GM23338 (cell line): Measurements from ENCODE around the gene BAD. TPM values are rescaled to one million over a fixed set of nuclear protein-coding genes. Genes with fewer than 3 reads are reported as not detected.

Experiments
- ATAC-seq: fragments of 200-7000 bp; cut with Tn5 transposase; 3 replicates; pipeline ENCODE4 v1.9.1; 2020
- DNase-seq: peaks from one replicate; pipeline ENCODE4 v3.0.0-alpha.2; 2015; ENCODE audit warnings: low spot score
- H2AFZ ChIP-seq: fragments of 200-600 bp; sonication (generic); 2 replicates; pipeline ENCODE4 v1.8.0; 2016; ENCODE audit warnings: antibody characterized with exemption, mild to moderate bottlenecking, moderate library complexity
- H3F3A ChIP-seq: fragments of 200-600 bp; sonication (generic); replicated peaks from 2 replicates; pipeline ENCODE4 v1.8.0; 2017; ENCODE audit warnings: antibody characterized with exemption, mixed run types, low read depth
- H3K27ac ChIP-seq: fragments of 200-600 bp; sonication (generic); 2 replicates; pipeline ENCODE4 v1.6.1; 2016; ENCODE audit warnings: low read depth
- H3K27me3 ChIP-seq: fragments of 200-600 bp; sonication (generic); 2 replicates; pipeline ENCODE4 v1.8.0; 2016; ENCODE audit warnings: mild to moderate bottlenecking, mixed run types, moderate library complexity; ENCODE audit not compliant: insufficient read depth
- H3K36me3 ChIP-seq: fragments of 200-600 bp; sonication (generic); 2 replicates; pipeline ENCODE4 v1.8.0; 2016; ENCODE audit warnings: mild to moderate bottlenecking; ENCODE audit not compliant: insufficient read depth
- H3K4me1 ChIP-seq: fragments of 200-600 bp; sonication (generic); 2 replicates; pipeline ENCODE4 v1.8.0; 2016; ENCODE audit warnings: mild to moderate bottlenecking, moderate library complexity; ENCODE audit not compliant: insufficient read depth
- H3K4me2 ChIP-seq: fragments of 200-600 bp; sonication (generic); 2 replicates; pipeline ENCODE4 v1.7.1; 2017; ENCODE audit warnings: mixed run types
- H3K4me3 ChIP-seq: fragments of 200-600 bp; sonication (generic); 2 replicates; pipeline ENCODE4 v1.6.1; 2016; ENCODE audit warnings: mixed run types
- H3K79me2 ChIP-seq: fragments of 200-600 bp; sonication (generic); replicated peaks from 2 replicates; pipeline ENCODE4 v1.8.0; 2017; ENCODE audit warnings: mild to moderate bottlenecking; ENCODE audit not compliant: insufficient read depth
- H3K9me2 ChIP-seq: fragments of 200-600 bp; sonication (generic); 2 replicates; pipeline ENCODE4 v1.8.0; 2017; ENCODE audit not compliant: insufficient read depth
- H4K20me1 ChIP-seq: fragments of 200-600 bp; sonication (generic); replicated peaks from 2 replicates; pipeline ENCODE4 v1.8.0; 2017; ENCODE audit warnings: mild to moderate bottlenecking; ENCODE audit not compliant: insufficient read depth
- H3K27ac Mint-ChIP-seq: 2 replicates; pipeline ENCODE4 v1.8.0; 2020; ENCODE audit warnings: inconsistent platforms, mild to moderate bottlenecking, moderate library complexity, mixed read lengths
- H3K27me3 Mint-ChIP-seq: 3 replicates; pipeline ENCODE4 v1.8.0; 2022; ENCODE audit warnings: low read depth, mild to moderate bottlenecking, moderate library complexity, mixed read lengths, inconsistent platforms; ENCODE audit not compliant: insufficient read depth, poor library complexity
- H3K36me3 Mint-ChIP-seq: 3 replicates; pipeline ENCODE4 v1.8.0; 2021; ENCODE audit warnings: low read depth, mild to moderate bottlenecking, inconsistent platforms, moderate library complexity, mixed read lengths
- H3K4me1 Mint-ChIP-seq: 3 replicates; pipeline ENCODE4 v1.8.0; 2020; ENCODE audit warnings: mild to moderate bottlenecking, inconsistent platforms, mixed read lengths
- H3K4me3 Mint-ChIP-seq: 3 replicates; pipeline ENCODE4 v1.8.0; 2021; ENCODE audit warnings: moderate library complexity, mild to moderate bottlenecking, inconsistent platforms, mixed read lengths
- H3K9me3 Mint-ChIP-seq: 3 replicates; pipeline ENCODE4 v1.8.0; 2020; ENCODE audit warnings: moderate library complexity, mild to moderate bottlenecking, inconsistent platforms, mixed read lengths
- CREB1 ChIP-seq: fragments of 250-450 bp; sonication (Bioruptor Pico); IDR thresholded peaks from 2 replicates; pipeline ENCODE4 v1.5.0; 2020; ENCODE audit warnings: low read depth, mild to moderate bottlenecking, moderate library complexity
- JUNB ChIP-seq: IDR thresholded peaks from one replicate; pipeline ENCODE4 v1.6.1; 2016; ENCODE audit warnings: antibody characterized with exemption; ENCODE audit not compliant: unreplicated experiment
- NANOG ChIP-seq: IDR thresholded peaks from 2 replicates; pipeline ENCODE4 v1.6.1; 2016; ENCODE audit warnings: antibody characterized with exemption, borderline replicate concordance
- POLR2AphosphoS5 ChIP-seq: IDR thresholded peaks from 2 replicates; pipeline ENCODE4 v1.6.1; 2016; ENCODE audit warnings: antibody characterized with exemption, low read depth
- STAT1 ChIP-seq: IDR thresholded peaks from one replicate; pipeline ENCODE4 v1.6.1; 2016; ENCODE audit warnings: antibody characterized with exemption; ENCODE audit not compliant: unreplicated experiment
- ZNF331 ChIP-seq: fragments of 250-450 bp; sonication (Bioruptor Pico); IDR thresholded peaks from 2 replicates; pipeline ENCODE4 v1.5.0; 2020; ENCODE audit warnings: low read depth, mild to moderate bottlenecking, moderate library complexity
- polyA plus RNA-seq: library from polyadenylated mRNA; unstranded; fragments of >200 nt; fragmentation: Nextera tagmentation; extraction: Ambion mirVana; gene quantifications from 2 replicates; pipeline ENCODE4 v1.2.1, GENCODE V29; 2016
- total RNA-seq: library from RNA; depleted of rRNA; stranded (reverse); fragments of >200 nt; shearing (Covaris generic); gene quantifications from 2 replicates; pipeline ENCODE4 v1.2.3, GENCODE V29; 2014
- TF ChIP-seq, protein P1 (sequence below): IDR thresholded peaks from 2 replicates; pipeline ENCODE4 v1.6.1; 2016; ENCODE audit warnings: antibody characterized with exemption
- TF ChIP-seq, protein P2 (sequence below): IDR thresholded peaks from one replicate; pipeline ENCODE4 v1.6.1; 2018; ENCODE audit warnings: antibody characterized with exemption; ENCODE audit not compliant: unreplicated experiment

Gene BAD
- total and polyA plus RNA-seq, 2 experiments from 2014 or later, result 46.3 to 46.4 TPM

DNA sequence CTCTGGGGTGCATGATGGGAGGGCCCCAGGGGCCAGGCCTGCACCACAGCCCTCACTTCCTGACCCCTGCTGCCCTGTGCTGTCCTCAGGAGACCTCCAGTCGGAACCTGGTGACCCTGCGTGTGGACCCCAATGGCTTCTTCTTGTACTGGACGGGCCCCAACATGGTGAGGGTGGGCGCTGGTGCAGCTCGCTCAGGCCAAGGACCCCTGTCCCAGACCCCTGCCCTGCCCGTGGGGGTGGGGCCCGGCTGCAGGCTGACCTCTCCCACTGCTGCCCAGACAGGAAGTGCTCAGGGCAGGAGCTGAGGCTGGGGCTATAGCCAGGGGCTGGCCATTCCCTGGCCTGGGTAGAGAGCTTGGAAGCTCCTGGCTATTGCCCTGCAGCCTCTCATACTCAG lies 30.1 kb downstream of the BAD start:
- 0 out of 2 replicates have a peak, but pooled peaks cover 5% of the 10 kb centered on the region for H3K36me3 ChIP-seq
- Mint-ChIP-seq H3K36me3 (peaks cover 29% of the 10 kb centered on the region), H3K9me3 (no peaks in the 10 kb centered on the region), H3K27me3 (peaks cover 18% of the 10 kb centered on the region), H3K27ac (no peak overlapping the region), H3K4me1 (peaks cover 22% of the 10 kb centered on the region), H3K4me3 (no peak overlapping the region)
- H3K79me2 ChIP-seq, result peaks cover 19% of the 10 kb centered on the region
- no peak for ATAC-seq
- H3K9me2 ChIP-seq, result no peaks in the 10 kb centered on the region
- peaks cover 15% of the 10 kb centered on the region for H3K4me1 ChIP-seq
- H3F3A ChIP-seq, result peaks cover 14% of the 10 kb centered on the region
- no peak overlapping the region for H2AFZ ChIP-seq
- H4K20me1 ChIP-seq, result no peaks in the 10 kb centered on the region; the same call in none of the 2 replicates
- H3K4me2 ChIP-seq, result no peak overlapping the region
- no peak overlapping the region for H3K27ac ChIP-seq
- H3K4me3 ChIP-seq, result no peak overlapping the region
- no peak for TF ChIP-seq CREB1 (CRISPR knock-in tag)
- no peak for DNase-seq
- H3K27me3 ChIP-seq, result no peaks in the 10 kb centered on the region

DNA sequence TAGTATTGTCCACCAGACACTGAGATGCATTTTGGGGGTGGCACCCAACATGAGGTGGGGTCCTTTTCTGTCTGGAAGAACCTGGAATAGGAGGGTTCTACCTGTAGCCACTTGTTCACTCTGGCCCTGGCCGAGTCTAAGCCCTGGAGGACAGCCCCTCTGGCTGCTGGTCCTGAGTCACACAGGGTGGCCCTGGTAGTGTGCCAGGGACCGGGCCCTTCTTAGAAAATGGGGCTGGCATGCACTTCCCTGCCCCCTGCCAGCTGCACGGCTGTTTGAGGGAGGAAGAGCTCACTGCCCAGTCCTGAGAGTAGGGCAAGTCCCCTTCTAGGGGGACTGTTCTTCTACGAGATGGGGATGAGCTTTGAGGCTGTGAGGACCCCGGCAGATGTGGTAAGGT lies 31.0 kb downstream of the BAD start:
- peak overlapping the region; percentile 59; the same call in 1 of the 2 replicates for H3K27ac ChIP-seq
- Mint-ChIP-seq H3K9me3 (no peaks in the 10 kb centered on the region), H3K36me3 (peaks cover 24% of the 10 kb centered on the region), H3K4me3 (peak overlapping the region; percentile 92), H3K4me1 (peaks cover 31% of the 10 kb centered on the region), H3K27me3 (peaks cover 26% of the 10 kb centered on the region), H3K27ac (peak overlapping the region; percentile 18; the same call in 1 of the 2 replicates)
- no peak overlapping the region for H2AFZ ChIP-seq
- H3K4me3 ChIP-seq, result peak overlapping the region; percentile 94; the same call in 1 of the 2 replicates
- H3K4me1 ChIP-seq, result peaks cover 24% of the 10 kb centered on the region
- TF ChIP-seq CREB1 (CRISPR knock-in tag) (no peak), JUNB (no peak), ZNF331 (CRISPR knock-in tag) (no peak), STAT1 (no peak), NANOG (no peak), POLR2AphosphoS5 (no peak)
- TF ChIP-seq, protein P1, sequence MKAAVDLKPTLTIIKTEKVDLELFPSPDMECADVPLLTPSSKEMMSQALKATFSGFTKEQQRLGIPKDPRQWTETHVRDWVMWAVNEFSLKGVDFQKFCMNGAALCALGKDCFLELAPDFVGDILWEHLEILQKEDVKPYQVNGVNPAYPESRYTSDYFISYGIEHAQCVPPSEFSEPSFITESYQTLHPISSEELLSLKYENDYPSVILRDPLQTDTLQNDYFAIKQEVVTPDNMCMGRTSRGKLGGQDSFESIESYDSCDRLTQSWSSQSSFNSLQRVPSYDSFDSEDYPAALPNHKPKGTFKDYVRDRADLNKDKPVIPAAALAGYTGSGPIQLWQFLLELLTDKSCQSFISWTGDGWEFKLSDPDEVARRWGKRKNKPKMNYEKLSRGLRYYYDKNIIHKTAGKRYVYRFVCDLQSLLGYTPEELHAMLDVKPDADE, result no peak
- TF ChIP-seq, protein P2, sequence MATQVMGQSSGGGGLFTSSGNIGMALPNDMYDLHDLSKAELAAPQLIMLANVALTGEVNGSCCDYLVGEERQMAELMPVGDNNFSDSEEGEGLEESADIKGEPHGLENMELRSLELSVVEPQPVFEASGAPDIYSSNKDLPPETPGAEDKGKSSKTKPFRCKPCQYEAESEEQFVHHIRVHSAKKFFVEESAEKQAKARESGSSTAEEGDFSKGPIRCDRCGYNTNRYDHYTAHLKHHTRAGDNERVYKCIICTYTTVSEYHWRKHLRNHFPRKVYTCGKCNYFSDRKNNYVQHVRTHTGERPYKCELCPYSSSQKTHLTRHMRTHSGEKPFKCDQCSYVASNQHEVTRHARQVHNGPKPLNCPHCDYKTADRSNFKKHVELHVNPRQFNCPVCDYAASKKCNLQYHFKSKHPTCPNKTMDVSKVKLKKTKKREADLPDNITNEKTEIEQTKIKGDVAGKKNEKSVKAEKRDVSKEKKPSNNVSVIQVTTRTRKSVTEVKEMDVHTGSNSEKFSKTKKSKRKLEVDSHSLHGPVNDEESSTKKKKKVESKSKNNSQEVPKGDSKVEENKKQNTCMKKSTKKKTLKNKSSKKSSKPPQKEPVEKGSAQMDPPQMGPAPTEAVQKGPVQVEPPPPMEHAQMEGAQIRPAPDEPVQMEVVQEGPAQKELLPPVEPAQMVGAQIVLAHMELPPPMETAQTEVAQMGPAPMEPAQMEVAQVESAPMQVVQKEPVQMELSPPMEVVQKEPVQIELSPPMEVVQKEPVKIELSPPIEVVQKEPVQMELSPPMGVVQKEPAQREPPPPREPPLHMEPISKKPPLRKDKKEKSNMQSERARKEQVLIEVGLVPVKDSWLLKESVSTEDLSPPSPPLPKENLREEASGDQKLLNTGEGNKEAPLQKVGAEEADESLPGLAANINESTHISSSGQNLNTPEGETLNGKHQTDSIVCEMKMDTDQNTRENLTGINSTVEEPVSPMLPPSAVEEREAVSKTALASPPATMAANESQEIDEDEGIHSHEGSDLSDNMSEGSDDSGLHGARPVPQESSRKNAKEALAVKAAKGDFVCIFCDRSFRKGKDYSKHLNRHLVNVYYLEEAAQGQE, result no peak
- H3K79me2 ChIP-seq, result peaks cover 19% of the 10 kb centered on the region
- H3K36me3 ChIP-seq, result 0 out of 2 replicates have a peak, but pooled peaks cover 5% of the 10 kb centered on the region
- peaks cover 22% of the 10 kb centered on the region for H3F3A ChIP-seq
- no peaks in the 10 kb centered on the region; the same call in none of the 2 replicates for H4K20me1 ChIP-seq
- no peaks in the 10 kb centered on the region for H3K9me2 ChIP-seq
- peak overlapping the region; percentile 98; the same call in 1 of the 2 replicates for H3K4me2 ChIP-seq
- DNase-seq, result no peak
- H3K27me3 ChIP-seq, result no peaks in the 10 kb centered on the region
- no peak for ATAC-seq
